Fibroblast of upper back skin (primary cell): ENCODE measurements around the gene PSMD2.
"Not testable (repeated sequence)": the region's sequence is repeated elsewhere in the genome, so short reads cannot be mapped to it uniquely, and the experiment has no call there.

Experiments used
- DNase-seq: peaks from one replicate; pipeline ENCODE4 v3.0.0-alpha.2; 2013

Gene PSMD2

DNA sequence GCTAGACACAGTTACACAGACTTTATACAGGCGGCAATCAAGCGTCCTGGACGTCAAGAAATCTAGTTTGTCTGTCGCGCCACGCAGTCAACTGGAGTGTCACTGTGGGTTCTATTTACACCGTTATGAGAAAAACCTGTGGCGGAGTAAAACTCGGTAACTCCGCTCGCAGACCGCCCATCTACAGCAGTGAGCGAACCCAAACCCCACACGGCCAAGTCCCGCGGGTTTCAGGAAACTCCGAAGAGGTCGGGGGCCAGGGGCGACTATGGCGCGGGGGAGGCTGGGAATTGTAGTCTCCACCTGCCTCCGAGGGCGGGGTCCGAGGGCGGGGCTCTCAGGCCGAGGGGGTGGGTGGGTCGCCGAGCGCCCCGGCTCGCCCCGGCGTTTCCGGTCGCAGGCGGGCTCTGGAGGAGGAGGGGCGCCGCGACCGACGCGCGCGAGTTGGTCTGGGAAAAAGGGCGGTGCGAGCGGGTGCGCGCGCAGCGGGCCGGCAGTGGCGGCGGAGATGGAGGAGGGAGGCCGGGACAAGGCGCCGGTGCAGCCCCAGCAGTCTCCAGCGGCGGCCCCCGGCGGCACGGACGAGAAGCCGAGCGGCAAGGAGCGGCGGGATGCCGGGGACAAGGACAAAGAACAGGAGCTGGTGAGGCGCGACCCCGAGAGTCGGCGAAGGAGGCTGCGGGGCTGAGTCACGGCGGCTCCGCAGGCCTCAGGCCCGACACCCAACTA lies at the start of gene PSMD2:
PSMD2 (plus strand) TSS at position 483 of the 729 bp plus-strand sequence; CDS start at position 509, 26 bp downstream.
- peak; percentile 97 for DNase-seq

DNA sequence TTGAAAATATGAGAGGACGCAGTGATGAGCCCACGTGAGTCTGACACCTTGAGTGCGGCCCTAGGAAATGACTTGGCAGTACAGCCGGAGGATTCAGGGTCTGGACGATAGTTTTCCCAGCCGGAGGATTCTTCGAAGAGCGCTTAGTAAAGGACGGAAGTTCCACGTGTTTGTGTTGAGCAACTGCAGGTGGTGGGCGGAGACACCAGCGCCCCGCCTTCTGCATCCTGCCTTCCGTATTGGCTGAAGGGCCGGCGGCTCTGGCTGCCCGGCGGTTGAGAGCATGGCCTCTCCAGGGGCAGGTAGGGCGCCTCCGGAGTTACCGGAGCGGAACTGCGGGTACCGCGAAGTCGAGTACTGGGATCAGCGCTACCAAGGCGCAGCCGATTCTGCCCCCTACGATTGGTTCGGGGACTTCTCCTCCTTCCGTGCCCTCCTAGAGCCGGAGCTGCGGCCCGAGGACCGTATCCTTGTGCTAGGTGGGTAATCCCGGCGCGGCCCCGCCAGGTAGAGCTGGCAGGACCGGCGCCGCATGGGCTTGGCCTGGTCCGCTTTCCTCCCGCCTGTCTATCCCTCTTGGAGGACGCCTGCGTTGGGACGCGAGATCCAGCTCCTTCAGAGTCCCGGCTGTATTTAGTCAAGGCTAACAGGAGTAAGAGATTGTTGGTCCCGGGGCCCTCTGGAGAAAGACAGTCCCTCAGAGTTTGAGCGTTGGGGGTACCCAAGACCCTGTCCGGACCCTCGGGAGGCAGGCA lies 49.5 kb upstream of the PSMD2 start, which contains the start of gene EEF1AKMT4:
EEF1AKMT4 (plus strand) TSS at position 261 of the 755 bp plus-strand sequence; CDS start at position 284, 23 bp downstream.
- DNase-seq = peak; percentile 98

DNA sequence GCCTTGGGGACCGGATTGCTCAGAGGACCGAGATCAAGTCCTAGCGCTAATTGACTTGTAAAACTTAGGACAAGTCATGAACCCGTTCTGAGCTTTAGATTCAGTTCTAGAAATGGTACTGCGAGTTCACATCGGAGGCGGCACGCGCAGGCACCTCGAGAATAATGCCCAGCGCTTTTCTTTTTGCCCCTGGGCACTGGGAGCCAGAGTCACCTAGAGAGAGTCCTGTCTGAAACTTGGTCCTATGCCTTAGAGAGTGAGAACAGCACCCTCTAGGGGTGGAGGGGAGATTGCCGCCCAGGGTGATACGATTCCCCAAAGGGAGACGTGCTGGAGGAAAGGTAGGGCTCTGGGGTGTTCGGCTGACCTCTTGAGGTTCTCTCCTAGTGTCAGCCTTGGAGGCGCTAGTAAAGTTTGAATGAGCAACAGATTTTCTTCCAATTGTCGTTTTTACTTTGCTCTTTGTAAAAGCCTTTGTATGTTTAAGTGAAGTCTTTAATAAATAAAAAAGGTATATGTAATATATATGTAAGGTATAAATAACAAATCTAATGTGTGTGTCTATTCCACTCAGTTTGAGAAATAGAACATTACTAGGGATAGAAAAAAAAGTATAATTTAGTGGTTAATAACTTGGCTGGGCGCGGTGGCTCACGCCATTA lies 48.7 kb upstream of the PSMD2 start:
- DNase-seq = peak; percentile 87

DNA sequence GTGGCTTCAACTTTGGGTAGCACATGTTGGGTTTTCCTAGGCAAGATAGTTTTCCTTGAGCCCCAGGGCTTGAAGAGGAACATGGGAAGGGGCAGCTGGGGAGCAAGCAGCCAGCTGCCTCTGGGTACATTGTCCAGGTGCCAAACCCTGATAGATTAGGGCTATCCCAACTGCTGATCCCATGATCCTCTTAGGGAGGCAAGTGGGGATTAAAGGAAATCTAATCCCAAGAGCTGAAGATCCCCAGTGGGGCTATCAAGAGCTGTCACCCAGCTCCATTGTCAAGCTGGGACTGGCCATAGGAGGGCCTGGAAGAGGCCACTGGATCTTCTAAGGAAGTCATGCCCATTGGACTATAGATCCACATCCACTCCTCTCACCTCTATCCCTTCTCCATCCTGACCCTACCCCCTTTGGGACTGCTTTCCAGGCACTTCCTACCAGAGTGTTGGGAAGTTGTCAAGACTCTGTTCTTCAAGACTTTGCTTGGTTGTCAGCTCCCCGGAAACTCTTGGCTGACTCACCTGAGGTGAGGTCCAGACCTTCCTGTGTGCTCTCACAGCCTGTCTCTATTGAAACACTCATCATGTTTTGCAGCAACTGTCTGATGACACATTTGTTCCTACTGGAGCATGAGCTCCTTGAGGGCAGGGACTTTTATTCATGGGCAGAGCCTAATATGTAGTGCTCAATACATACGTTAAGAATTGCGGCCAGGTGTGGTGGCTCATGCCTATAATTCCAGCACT lies 43.6 kb upstream of the PSMD2 start:
- no peak for DNase-seq

DNA sequence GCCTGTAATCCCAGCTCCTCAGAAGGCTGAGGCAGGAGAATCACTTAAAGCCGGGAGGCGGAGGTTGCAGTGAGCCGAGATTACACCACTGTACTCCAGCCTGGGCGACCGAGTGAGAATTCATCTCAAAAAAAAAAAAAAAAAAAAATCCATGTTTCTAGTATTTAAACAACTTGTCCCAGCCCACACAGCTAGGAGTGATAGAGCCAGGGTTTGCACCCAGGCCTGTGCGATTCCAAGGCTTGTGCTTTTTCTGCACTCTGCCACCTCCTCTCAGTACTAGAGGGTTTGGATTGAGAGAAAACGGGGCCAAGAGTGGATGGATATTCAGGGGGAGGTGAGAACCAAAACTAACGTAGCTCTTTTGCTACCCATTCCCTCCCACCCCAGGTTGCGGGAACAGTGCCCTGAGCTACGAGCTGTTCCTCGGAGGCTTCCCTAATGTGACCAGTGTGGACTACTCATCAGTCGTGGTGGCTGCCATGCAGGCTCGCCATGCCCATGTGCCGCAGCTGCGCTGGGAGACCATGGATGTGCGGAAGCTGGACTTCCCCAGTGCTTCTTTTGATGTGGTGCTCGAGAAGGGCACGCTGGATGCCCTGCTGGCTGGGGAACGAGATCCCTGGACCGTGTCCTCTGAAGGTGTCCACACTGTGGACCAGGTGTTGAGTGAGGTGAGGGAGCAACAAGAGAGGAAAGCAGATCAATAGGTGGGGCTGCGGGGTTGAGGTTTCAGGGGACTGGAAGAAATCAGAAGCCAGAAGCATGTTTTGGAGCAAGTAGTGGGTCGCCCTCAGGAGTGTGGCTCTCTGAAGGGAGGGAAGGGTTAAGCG lies 41.7 kb upstream of the PSMD2 start:
- DNase-seq = no peak

DNA sequence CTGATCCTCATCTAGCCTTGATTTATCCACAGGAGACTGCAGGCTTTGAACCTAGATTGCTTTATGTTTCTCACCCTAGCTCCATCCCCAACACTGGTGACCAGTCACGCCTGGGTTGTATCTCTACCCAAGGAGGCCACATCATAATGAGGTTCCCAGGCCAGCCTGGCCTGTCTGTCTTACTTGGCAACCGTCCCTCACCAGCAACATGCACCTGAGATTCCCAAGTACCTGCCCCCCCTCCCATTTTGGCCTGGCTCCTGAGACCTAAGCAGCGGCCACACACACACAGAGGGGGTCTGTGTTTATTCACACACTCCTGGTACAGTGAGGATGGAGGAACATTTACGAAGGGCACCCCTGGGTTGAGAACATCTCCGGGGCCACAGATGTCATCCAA lies 40.1 kb upstream of the PSMD2 start:
- DNase-seq = no peak

DNA sequence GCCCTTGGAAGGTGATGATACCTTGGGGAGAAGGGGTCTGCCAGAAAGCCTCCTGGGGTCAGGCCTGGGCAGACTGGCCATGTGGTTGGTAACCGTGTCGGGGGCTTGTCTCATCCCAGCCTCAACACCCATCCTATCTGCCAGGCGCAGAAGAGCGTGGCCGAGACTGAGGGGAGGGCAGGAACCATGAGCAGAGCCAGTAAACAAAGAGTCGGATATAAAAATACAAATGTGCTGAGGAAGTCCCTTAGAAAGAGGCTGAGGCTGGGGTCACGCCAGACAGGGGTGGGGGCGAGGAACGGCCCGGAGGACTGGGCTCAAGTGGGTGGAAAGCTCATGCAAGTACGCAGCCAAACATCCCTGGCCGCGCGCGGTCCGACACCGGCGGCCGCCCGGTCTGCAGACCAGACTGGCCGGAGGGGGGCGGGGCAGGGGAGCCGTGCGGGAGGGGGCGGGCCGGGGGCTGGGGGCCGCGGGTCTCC lies 39.6 kb upstream of the PSMD2 start:
- no peak for DNase-seq

DNA sequence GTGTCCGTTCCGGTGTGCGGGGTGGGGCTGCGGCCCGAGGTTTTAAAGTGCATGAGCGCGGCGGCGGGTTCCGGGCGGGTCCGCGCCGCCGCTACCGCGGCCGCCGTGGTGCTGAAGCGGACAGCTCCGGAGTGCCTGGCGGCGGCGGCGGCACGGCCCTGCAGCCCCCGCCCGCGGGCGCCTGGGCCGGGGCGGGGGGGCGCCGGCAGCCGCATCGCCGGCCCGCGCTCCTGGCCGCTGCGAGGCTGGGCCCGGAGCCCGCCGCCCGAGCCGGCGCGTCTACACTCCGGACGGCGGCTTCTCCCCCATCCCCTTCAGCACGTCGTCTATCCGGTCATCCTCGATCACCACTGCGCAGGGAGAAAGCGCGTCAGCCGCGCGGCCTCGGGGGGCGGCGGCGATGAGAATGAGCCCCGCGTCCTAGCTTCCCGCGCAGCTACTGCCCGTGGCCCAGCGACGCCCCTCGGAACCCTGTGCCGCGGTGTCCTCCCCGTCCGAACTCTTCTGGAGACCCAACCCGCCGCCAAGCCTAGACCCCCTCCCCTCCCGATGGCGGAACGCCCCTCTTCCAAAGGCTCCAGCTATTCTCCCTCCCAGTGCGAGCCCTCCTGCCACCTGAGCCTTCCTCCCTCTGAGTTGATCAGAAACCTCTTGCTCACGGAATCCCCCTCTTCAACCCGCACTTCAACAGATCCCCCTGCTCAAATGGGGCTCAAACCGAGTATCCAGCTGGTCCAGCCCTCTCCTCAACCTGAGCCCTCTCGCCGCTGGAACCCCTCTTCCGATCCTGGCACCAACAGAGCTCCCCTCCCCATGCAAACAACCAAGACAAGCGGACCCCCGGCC lies 38.9 kb upstream of the PSMD2 start:
- DNase-seq = peak; percentile 15

DNA sequence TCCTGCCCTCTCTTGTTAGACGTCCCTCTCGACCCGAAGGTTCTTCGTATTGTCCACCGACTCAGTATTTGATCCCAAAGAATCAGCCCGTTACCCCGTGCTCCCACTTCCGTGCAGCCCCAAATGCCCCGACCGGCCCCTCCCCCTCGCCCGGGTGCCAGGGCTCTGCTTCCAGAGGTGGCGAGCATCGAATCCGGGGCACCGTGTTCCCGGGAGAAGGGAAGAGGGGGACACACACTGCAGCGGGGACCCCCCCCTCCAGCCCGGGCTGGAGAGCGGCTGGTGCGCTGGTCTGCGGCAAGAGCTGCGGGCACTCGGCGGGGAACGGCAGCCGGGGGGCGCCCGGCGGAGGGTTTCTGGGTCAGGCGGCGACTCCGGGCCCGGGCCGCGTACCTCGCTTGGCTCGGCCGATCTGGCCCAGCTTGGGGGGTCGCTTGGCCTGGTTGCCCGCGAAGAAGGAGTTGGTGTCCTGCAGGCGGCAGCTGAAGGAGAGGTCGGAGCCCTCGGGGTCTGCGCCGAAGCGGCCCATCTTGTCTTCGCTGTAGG lies 38.2 kb upstream of the PSMD2 start:
- no peak for DNase-seq

DNA sequence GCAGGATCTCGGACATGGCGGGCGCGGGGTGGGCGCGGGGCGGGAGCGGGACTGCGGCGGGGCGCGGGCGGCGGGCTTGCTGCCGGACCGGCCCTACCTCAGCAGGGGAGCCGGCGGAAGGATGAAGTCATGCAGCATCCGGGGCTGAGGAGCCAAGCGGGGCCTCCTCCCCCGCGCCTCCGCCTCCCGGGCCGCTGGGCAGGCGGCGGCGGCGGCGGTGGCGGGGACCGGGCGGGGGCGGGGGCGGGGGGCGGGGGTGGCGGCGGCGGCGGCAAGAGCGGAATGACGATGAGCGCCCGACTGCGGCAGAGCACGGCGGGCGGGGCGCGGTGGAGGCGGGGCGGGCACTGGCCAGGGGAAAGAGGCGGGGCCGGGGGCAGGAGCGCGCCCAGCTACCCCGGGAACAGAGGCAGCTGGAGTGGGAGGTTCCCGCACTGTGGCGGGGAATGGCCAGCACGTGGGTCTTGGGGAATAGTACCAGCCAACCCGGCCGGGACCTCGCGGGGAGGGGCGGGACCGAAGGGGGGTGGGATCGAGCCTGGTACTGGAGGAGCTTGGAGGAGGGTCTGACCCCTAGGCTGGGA lies 37.7 kb upstream of the PSMD2 start, which contains the start of gene CAMK2N2:
CAMK2N2 (minus strand) TSS at position 284 of the 584 bp plus-strand sequence; CDS start at position 16, 268 bp downstream.
- DNase-seq = peak; percentile 31

DNA sequence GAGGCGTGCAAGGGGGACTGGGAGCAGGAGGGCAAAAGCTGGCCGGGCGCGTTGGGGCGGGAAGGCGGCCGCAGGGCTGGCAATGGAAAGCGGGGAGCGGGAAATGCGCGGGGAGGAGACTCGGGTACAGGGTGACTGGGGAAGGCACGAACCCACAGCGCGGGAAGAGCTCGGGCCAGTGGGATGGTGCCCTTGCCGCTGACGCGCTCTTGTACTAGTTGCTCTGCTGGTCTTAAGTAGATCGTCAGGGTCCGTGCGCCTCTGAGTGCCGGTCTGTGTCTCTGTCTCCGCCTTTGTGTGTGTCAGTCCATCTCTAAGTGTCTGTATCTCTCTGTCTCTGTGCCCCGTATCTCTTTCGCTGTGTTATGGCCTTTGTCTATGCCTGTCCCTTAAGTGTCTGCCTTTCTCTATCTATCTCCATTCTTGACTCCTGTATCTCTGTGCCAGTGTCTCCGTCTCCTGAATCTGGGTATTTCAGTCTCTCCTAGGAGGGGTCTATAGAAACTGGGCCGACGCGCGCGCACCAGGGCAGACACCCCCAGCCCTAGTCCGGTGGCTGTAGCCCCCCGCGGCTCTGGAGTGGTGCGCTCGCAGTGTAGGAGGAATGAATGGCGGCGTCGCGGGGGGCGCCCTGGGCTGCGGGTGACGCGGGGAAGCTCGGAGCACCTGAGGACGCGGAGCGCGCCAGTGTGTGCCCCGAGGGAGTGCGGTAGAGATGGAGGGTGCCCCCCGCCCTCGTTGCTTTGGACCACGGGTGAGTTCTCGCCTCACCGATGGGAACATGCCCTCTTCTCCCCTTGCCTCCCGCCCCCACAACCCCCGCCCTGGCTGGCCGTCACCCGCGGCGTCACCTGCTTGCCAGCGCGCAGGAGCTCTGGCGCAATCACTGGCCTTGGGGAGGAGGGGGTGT lies 36.9 kb upstream of the PSMD2 start:
- no peak for DNase-seq

DNA sequence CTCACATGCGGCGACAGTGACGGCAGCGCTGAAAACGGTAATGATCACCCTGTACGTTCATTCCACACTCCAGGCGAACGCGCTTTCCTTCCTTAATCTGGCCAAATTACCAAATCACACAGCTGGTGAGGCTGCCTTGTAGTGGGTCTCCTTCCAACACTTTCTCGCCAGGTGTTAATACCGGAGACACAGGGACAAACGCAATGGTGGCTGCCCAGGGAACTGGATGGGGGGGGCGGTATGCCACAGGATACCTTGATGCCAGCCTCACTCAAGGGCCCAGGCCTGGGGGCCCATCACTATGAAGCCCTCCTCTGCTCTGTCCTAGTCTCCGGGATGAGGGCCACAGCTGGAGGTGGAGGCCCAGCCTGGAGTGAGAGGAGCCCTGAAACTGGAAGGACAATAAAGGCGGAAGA lies 36.3 kb upstream of the PSMD2 start:
- no peak for DNase-seq

DNA sequence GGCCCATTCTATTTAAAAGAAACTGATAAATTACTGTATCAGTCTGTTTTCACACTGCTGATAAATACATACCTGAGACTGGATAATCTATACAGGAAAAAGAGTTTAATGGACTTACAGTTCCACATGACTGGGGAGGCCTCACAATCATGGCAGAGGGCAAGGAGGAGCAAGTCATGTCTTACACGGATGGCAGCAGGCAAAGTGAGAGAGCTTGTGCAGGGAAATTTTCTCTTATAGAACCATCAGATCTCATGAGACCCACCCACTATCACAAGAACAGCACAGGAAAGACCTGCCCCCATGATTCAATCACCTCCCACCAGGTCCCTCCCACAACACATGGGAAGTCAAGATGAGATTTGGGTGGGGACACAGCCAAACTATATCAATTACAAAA lies 31.8 kb upstream of the PSMD2 start:
- not testable (repeated sequence) for DNase-seq

DNA sequence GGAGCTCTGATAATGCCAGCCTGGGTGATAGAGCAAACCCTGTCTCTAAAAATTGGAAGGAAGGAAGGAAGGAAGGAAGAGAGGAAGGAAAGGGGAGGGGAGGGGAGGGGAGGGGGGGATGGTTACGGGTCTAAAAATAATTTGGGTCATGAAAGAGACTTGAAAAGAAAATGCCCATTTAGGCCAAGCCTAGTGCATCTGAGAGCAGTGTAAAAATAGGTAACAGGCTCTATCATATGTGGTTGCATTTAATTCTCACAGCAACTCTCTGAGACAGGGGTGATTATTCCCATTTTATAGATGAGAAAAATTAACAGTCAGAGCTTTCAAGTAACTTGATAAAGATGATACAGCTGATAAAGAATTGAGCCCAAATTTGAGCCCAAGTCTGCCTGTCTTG lies 26.8 kb upstream of the PSMD2 start:
- DNase-seq = no peak

DNA sequence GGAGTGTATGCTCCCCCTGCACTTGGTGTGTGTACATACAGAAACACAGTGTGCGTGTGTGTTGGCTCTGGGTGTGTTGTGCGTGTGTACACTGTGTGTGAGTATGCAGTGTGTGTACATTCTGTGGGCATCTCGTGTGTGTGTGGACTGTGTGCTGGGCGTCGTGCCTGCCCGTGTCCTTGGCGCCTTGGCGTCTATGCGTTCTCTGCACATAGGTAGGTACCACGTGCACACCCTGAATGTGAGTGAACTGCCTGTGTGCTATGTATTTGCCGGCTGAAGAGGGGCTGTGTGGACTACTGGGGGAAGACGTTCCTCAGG lies 23.7 kb upstream of the PSMD2 start:
- DNase-seq = no peak

DNA sequence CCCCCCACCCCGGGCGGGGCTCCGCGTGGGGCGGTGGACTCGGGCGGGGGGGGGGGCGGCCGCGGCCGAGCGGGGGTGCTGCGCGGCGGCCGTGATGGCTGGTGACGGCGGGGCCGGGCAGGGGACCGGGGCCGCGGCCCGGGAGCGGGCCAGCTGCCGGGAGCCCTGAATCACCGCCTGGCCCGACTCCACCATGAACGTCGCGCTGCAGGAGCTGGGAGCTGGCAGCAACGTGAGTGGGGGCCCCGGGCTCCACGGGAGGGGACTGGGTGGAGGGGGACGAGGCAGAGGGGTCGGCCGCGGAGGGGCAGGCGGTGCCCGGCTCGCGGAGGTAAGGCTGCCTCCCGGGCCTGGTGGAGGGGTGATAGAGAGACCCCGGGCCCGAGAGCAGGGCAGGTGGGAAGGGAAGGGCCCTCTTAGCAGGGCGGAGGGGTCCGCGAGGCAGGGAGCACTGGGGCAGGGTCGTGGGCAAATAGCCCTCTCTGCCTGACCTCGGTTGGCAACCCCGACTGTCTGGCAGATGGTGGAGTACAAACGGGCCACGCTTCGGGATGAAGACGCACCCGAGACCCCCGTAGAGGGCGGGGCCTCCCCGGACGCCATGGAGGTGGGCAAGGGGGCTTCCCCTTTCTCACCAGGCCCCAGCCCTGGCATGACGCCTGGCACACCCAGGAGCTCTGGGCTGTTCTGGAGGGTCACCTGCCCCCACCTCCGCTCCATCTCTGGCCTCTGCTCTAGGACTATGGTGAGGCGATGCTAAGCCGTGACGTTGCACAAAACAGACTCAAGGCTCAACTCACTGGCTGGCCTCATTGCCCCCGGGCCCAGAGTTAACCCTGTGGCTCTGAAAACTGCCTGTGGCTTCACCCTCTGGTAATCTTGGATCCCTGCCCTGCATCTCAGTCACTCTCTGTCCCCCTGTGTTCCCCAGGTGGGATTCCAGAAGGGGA lies 22.8 kb upstream of the PSMD2 start, which contains the start of gene ECE2:
ECE2 (plus strand) TSS at position 62 of the 950 bp plus-strand sequence; CDS start at position 194, 132 bp downstream.
- DNase-seq = no peak

DNA sequence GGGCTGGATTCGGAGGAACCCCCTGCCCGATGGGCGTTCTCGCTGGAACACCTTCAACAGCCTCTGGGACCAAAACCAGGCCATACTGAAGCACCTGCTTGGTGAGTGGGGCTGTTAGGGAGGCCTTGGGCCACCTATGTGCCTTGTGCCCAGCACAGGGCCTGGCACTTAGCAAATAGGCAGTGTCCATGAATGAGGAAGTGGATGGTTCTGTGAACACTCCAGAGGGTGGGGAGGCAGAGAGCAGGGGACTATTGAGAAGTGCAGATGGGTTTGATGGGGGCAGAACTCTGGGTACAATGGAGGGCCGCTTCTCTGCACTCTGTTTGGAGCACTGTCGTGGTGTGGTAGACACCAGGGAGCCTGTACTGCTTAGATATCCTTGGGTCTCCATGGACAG lies 21.7 kb upstream of the PSMD2 start:
- no peak for DNase-seq

DNA sequence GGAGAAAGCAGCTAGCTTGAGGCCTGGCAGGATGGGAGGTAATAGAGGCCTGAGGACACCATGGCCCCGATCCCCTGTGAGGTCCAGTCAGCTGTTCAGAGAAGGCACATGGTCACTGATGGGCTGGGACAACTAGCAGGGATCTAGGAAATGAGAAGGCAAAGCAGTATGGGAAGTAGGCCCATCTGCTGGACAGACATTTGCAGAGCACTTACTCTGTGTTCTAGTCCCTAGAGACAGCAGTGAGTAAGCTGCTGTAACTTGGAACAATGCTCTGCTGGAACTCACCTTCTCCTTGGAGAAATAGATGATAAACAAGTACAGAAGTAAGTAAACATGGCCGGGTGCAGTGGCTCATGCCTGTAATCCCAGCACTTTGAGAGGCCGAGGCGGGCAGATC lies 16.1 kb upstream of the PSMD2 start:
- no peak for DNase-seq
